GM12875 (cell line): ENCODE data around the gene OPTN.
"Not testable (repeated sequence)": the region's sequence is repeated elsewhere in the genome, so short reads cannot be mapped to it uniquely, and the experiment has no call there.

Experiments
- H3K4me3 ChIP-seq: one replicate; pipeline ENCODE4 v1.5.1; 2011; ENCODE audit warnings: low read depth, low read length, control low read depth
- TF ChIP-seq, protein P1 (sequence below): IDR thresholded peaks from 2 replicates; pipeline ENCODE4 v1.5.1; 2011; ENCODE audit warnings: low read depth, mild to moderate bottlenecking, control low read depth, inconsistent platforms, low read length, moderate library complexity, borderline replicate concordance; ENCODE audit not compliant: insufficient read depth

Gene OPTN

DNA sequence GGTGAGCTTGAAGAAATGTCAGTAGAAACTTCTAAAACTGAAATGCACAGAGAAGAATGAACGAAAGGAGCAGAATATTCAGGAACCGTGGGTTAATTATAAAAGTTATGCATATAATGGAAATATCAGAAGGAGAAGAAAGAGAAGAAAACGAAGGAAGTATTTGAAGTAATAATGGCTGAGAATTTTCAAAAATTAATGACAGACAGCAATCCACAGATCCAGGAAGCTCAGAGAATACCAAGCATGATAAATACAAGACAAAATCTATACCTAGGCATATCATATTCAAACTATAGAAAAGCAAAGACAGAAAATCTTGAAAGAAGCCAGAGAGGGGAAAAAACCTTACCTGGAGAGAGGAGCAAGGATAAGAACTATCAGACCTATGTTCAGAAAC is 44.9 kb downstream of the OPTN start:
- TF ChIP-seq, protein P1, sequence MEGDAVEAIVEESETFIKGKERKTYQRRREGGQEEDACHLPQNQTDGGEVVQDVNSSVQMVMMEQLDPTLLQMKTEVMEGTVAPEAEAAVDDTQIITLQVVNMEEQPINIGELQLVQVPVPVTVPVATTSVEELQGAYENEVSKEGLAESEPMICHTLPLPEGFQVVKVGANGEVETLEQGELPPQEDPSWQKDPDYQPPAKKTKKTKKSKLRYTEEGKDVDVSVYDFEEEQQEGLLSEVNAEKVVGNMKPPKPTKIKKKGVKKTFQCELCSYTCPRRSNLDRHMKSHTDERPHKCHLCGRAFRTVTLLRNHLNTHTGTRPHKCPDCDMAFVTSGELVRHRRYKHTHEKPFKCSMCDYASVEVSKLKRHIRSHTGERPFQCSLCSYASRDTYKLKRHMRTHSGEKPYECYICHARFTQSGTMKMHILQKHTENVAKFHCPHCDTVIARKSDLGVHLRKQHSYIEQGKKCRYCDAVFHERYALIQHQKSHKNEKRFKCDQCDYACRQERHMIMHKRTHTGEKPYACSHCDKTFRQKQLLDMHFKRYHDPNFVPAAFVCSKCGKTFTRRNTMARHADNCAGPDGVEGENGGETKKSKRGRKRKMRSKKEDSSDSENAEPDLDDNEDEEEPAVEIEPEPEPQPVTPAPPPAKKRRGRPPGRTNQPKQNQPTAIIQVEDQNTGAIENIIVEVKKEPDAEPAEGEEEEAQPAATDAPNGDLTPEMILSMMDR, result no peak
- no peak overlapping the region for H3K4me3 ChIP-seq

GRCh38 chr10:13146379-13146778 is 46.4 kb downstream of the OPTN start:
- no peak overlapping the region for H3K4me3 ChIP-seq

DNA sequence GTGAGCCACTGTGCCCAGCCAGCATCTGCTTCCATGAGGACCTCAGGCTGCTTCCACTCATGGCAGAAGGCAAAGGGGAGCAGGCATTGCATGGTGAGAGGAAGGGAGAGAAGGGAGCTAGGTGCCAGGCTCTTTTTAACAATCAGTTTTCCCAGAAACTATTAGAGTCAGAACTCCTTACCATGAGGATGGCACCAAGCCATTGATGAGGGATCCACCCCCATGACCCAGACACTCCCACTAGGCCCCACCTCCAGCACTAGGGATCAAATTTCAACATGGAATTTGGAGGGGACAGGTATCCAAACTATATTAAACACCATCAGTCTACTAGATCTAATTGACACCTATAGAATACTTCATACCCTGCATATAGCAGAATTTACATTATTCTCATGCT is 47.2 kb downstream of the OPTN start:
- TF ChIP-seq, protein P1, result no peak
- H3K4me3 ChIP-seq, result no peak overlapping the region

More at GRCh38 chr10:13146379-13146778, 46.4 kb downstream of the OPTN start:
- TF ChIP-seq, protein P1, result no peak

- TF ChIP-seq, protein P1, result no peak
- no peak overlapping the region for H3K4me3 ChIP-seq
Observed at GRCh38 chr10:13152296-13152695, 52.3 kb downstream of the OPTN start.

DNA sequence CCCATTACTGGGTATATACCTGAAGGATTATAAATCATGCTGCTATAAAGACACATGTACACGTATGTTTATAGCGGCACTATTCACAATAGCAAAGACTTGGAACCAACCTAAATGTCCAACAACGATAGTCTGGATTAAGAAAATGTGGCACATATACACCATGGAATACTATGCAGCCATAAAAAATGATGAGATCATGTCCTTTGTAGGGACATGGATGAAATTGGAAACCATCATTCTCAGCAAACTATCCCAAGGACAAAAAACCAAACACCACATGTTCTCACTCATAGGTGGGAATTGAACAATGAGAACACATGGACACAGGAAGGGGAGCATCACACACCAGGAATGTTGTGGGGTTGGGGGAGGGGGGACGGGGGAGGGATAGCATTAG is 55.9 kb downstream of the OPTN start:
- not testable (repeated sequence) for H3K4me3 ChIP-seq

DNA sequence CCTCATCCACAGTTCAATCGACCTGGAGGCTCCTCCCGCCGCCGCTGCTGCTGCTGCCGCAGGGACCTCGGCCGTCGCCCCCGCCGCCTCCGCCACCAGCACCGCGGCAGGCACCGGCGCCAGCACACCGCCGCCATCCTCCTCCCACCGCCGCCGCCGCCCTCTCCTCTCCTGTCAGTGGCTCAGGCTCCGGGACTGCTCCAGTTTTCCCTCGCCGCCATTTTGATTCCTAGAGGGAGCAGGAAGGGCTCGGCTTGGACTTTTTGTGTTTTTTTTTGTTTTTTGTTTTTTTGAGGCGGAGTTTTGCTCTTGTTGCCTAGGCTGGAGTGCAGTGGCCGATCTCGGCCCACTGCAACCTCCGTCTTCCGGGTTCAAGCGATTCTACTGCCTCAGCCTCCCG is 58.4 kb downstream of the OPTN start:
- TF ChIP-seq, protein P1, result no peak
- H3K4me3 ChIP-seq, result no peak overlapping the region

- TF ChIP-seq, protein P1, result peak; percentile 76
- H3K4me3 ChIP-seq, result peak within 1 kb of the TSS; percentile 81
Observed at GRCh38 chr10:13160934-13161856, 61.2 kb downstream of the OPTN start, which contains the start of gene MCM10. MCM10 (plus strand) TSS chr10:13161558; CDS start chr10:13164203, 2,645 bp downstream.
